Forelimb muscle (tissue), 1 donor: ENCODE results near the gene KANSL3. TPM values are rescaled to one million over a fixed set of nuclear protein-coding genes. Genes with fewer than 3 reads are reported as not detected.

Experiments
- DNase-seq: peaks from one replicate; pipeline ENCODE4 v3.0.0-alpha.2; 2013; ENCODE audit warnings: low read depth
- polyA plus RNA-seq: library from polyadenylated mRNA; unstranded; fragments of 120-200 nt; gene quantifications from one replicate; pipeline ENCODE4 v1.2.1, GENCODE V29; 2013; ENCODE audit not compliant: insufficient read length

KANSL3 gene
- polyA plus RNA-seq, 1 donor, result 32.4 TPM

DNA sequence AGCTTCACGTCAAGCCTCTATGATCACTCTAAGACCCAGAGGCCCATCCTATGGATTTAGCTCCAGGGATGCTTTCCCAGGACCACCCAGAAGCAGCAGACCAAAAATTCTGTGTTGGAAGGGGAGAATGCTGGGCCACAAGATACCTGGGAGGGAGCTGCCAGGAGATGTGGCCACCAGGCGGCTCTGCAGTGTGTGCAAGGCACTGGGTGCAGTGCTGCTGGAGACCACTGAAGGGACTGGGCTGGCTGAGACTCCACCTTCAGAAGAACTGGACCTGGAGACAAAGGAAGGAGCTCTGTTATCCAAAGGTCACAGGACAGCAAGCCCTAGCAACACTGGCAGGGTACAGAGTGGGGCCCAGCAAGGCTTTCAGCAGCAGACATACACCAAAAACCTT, 34.0 kb downstream of the KANSL3 start:
- no peak for DNase-seq

DNA sequence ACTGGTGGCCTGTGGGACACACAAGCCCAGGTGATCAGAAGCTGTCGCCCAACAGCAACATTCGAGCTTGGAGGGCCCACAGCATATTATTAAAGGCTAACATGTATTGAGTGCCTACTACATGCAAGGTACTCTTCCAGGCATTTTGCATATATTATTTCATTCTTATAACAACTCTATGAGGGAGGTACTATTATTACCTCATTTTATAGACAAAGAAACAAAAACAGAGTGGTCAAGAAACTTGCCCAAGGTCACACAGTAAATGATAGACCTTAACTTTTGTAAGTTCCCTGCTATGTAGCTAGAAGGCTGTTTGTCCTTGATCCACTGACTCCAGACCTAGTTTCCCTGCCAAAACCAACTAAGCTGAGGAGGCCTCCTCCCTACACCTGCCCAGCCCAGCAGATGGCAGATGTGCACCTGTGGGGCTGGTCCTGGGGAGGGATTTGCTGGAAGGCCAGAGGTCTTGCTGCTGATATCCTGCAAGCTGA, 35.7 kb downstream of the KANSL3 start:
- no peak for DNase-seq

DNA sequence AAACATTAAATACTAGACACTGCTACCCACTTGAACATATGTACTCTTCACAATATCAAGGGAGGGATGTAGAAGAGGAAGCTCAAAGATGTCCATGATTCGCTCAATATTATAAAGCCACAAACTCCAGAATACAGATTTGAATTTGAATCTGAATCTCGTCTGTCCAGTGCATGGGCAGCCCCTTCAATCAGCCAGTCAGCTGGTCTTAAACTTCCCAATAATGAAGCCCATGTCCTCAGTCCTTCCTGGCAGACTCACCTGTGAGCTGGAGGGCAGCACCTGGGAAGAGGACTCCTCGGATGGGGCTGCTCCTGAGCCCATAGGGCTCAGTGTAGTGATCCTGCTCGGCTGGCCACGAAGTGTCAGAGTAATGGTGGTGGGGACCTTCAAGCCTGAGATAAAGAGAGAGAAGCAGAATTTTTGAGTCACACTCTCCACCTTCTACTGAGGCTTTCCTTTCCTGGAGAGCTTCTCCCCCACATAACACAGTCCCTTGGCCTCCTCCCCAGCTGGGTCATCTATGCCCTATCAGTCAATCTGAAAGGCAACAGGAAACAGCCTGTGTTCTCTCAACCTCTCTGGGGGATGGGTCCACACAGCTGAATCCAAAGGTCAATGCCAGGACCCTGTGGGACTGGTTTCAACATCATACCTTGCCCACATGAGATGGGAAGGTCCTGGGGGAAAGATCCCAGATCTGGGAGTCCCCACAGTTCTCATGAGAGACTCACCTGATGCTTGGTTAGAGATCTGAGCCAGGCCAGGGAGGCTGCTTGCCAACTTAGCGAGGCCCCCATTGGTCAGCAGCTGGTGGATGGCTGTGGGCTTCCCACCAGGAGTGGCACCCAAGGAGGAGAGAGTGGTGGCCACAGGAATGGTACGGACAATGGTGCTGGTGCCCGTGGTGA, 36.5 kb downstream of the KANSL3 start:
- DNase-seq, result no peak

DNA sequence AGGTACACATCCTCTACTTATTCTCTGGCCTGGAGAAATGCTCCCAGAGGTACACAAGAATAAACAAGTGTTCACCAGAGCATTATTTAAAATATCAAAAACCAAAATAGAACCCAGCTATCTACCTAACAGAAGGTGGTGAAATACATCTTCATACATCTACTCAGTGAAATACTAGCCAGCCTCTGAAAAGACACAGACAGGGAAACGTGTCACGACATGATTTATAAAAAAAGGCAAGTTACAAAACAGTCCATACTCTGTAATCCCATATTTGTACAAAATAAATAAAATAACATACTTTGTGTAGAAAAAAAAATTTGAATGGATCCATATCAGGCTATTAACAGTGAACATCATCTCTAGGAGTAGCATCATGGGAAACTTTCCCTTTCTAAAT, 38.2 kb downstream of the KANSL3 start:
- no peak for DNase-seq

DNA sequence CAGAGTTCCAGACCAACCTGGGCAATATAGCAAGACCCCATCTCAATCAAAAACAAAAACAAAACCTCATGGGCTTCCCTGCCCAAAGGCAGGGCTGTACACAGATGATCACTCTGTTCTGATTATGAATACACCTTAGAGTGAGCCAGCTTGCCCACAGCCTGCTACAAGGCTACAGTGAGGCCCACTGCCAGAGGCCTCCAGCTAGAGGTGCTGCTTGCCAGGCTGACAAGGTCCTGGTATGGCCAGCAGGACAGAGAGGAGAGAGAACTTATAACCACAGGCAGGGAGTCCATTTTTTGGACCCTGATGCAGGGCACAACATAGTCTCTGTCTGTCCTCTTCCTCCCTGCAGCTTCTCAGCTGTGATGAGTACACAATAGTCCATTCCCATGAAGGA, 41.5 kb downstream of the KANSL3 start:
- DNase-seq, result no peak

DNA sequence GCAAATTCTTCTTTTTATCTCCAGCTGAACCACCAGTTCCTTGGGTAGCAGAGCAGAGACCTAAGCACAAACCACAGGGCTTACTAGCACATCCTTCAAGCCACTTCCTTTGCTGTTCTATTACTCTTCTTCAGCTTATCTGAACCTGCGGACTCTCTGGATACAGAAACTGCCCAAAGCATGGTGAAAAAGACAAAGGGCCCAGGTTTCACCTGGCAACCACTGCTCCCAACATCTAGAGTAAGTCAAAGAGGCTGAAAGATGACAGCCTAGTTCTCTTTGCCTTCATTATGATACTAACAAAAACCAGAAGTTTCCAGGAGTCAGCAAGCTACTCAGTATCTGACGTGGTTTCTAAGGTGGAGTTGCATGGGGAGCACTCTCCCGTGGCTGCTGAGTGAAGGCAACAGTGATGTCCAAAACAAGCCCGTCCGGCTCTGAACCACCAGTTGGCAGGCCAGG, 43.4 kb downstream of the KANSL3 start:
- no peak for DNase-seq

DNA sequence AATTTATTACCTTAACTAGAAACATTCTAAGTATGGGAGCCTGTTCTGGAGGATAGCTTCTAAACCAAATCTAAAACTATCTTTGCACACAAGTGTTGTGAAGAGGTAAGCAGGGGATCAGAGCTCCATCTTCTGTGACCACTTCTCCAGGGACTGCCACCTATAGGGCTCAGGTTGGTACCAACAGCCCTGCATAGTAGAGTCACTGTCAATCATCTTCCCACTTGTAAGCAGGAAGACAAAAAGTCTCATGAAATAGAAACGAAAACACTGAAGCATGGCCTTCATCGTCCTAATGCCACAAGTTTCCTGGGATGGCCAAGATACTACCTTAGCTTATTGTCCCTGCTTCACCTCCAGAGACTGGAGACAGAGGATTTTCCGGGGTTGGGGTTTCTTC, 43.8 kb downstream of the KANSL3 start:
- no peak for DNase-seq

DNA sequence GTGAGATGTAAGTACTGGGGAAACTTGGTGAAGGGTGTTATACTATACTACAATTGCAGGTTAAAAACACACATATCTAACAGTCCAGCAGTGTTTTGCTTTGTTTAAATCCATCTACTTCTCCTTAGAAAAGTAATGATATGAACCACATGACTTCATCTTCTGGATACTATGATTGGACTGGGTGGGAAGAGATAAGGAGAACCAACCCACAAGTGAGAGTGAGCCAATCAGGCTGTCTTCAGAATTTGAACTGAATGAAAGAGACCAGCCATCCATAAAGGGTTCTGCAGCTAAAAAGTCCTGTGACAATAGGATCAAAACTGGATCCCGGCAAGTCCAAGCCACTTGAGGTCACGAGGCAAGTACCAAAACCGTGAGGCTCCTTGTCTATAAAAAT, 46.6 kb downstream of the KANSL3 start:
- DNase-seq, result no peak

DNA sequence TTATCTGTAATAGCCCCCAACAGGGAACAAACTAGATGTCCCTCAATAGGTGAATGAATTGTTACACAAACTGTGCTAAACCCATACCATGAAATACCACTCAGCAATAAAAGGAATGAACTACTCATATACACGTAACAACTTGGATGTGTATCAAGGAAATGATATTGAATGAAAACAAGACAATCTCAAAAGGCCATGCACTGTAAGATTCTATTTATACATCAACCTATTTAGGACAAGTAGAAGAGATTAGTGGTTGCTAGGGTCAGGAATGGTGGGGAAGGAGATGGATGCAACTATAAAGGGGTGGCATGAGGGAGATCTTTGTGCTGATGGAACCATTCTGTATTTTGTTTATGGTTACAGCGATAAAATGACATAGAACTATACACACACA, 47.1 kb downstream of the KANSL3 start:
- no peak for DNase-seq

DNA sequence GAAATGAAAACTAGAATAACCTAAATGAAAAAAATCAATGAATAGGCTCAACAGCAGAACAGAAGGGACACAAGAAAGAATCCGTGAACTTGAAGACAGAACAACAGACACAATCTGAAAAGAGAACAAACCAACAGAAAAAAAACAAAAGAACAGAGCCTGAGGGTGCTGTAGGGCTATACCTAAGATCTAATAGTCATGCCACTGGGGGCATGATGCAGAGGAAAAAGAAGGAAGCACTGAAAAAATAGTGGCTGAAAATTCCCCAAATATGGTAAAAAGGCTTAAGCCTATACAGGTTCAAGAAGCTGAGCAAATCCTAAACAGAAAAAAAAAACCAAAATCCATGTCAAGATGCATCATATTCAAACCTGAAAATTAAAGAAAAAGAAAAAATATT, 50.3 kb downstream of the KANSL3 start:
- DNase-seq, result no peak

DNA sequence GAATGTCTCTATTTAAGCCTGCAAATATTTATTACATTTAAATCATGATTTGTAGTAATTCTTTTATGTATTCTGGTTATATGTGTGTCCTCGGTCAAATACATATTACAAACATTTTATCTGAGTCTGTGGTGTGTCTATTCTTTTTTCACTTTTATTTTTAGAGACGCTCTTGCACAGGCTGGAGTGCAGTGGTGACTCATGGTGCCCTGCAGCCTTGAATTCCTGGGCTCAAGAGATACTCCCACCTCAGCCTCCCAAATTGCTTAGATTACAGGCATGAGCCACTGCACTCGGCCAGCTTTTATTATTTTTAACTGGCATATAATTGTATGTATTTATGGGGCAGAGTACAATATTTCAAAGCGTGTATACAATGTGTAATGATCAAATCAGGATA, 54.1 kb downstream of the KANSL3 start:
- no peak for DNase-seq

DNA sequence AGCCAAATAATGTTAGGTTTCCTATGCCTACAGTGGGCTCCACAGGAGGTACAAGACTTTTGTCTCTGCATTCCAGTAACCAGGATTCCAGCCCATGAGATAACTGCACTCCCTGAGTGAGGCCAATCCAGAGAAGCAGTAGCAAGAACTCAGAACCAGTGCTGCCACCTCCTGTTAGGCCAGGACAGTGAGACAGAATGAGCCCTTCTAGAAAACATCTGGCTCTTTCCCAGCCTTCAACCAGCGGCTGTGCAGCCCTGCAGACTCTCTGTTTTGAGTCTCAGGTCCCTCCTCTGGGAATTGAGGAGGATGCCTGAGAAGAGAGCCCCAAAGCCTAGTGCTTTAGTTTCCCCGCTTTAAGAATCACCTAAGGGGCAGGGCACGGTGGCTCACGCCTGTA, 57.3 kb downstream of the KANSL3 start:
- DNase-seq, result no peak

DNA sequence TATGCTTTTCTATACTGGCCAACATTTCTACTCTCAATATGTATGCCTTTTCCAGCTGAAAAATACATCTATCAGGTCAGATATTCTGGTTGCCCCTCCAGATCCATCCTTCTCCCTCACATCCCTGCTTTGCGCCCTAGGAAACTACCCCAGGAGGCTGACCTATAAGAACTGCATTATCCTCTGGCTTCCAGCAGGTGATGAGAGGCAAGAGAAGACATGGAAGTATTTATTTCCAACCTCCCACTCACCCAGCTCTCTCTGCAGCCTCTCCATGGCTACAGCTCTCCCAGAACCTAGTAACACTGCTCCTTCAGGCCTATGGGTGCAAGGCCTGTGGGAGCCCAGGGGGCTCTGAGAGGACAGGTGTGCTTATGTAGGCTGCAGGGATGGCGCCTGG, 58.7 kb downstream of the KANSL3 start:
- DNase-seq, result no peak

DNA sequence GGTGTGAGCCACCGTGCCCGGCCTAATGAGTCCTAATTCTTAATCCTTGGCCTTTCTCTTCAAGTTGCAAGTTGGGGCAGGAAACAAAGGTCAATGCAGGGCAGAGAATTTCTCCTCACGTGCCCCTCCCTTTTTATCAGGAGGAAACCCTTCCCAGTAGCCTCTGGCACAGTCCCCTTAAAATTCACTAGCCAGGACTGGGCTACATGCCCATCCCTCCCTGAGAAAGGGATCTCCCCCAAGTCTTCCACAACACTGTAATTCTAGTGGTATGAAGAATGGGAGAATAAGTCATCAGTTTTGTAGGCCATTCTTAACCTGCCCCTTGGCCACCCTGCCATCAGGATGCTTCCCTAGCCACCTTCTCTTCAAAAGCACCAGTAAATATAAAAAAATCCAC, 59.4 kb downstream of the KANSL3 start:
- DNase-seq, result no peak

DNA sequence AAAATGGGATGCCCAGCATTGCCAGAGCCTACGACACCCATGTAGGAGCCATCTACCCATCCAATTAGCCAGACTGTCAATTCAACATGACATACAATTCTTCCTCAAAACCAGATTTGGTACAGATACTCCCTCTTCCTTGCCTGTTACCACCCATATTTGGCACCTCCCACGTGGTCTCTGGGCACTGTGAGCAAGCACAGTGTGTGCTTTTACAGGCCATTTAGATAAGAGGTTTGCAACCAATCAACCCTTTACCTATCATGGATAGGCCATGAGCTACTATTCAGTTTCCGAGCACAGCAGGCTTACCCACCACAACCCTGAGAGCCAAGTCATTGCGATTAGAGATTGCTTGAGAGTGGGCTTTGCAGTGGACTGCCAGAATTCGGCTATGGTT, 60.6 kb downstream of the KANSL3 start:
- no peak for DNase-seq

DNA sequence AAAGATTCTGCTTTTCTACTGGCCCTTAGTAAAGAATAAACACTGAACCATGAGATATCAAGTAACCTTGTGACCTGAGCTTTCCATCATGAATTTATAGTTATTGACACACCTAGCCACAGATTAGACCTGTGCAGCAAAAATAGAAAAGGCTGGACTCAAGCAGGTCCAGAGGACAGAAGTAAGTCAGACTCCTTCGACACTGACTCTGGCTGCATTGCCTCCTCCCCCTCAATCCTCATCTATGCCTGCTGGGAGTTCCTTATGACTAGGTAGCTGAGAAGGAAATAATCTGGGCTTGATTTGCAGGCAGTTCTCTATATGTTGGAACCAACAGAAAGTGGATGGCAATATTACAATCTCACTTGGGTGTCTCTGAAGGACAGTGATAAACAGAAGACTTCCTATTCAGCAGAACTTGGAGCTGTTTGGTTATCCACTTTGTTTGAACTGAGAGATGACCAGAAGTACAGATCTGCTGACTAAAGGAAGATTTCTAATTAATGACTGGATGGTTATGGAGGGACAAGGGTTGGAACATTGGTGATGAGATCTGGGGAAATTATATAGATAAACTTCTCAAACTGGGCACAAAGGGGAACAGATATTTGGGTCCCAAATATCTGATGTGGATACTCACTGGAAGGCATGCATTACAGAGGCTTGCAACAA, 62.2 kb downstream of the KANSL3 start:
- DNase-seq, result no peak

DNA sequence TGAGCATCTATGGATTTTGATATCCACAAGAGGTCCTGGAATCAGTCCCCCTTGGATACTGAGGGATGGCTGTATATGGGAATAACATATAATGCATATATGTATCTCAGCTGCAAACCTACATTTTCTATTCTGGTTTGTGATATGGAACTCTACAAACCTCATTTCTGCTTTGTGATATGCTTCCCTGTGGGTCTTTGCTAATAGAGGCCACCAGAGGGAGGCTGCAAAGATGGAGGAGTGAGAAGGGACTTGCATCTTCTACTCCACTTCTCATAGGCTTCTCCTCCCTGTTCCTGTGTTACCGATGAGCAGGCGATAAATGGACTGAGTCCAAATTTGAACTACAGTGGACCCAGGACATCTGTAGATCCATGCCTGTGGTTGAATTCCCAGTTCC, 63.7 kb downstream of the KANSL3 start:
- DNase-seq, result no peak

DNA sequence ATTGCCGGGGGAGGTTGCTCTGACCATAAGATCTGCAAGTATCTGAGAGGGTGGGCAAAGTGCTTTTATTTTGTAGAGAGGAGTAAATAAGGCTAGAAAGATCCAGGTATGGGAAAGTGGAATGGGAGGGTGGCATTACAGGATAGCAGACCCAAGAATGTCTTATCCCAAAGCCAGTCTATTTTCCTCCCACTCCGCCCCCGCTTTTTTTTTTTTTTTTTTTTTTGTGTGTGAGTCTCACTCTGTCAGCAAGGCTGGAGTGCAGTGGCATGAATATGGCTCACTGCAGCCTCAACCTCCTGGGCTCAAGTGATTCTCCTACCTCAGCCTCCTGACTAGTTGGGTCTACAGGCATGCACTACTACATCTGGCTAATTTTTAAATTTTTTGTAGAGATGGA, 70.0 kb downstream of the KANSL3 start:
- DNase-seq, result no peak

DNA sequence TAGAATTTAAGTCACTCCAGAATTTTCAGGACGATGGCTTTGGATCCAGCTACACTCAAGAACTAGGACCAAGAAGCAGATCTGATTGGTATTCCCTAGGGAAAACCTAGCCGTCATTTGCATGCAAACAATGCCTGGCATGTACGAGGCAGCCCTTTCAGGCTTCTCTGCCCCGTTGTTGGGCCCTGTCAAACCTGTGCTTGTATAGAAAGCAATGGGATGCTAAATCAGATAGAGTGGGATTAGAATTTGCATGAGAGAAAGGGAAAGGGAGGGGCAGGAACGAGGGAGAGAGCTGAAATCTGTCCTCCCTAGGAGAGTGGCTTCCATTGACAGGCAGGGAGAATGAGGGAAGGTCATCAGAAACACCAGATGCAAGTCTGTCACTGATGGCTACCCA, 73.0 kb downstream of the KANSL3 start:
- no peak for DNase-seq

DNA sequence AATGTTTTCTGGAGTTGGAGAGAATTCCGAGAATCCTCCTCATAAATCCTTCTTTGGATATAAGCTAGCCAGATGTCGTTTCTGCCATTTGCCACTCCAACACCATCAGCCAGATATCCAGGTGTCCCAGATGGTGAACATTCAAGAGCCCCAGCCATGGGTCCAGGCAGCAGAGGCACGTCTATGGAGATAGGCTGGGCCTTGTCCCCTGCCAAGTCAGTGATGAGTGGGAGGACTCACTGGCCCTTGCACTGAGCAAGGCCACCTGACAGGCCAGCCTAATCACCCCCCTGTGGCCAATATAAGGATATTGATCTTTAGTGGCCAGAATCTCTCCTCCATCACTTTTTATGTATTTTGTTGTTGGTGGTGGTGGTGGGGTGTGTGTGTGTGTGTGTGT, 73.5 kb downstream of the KANSL3 start:
- no peak for DNase-seq

DNA sequence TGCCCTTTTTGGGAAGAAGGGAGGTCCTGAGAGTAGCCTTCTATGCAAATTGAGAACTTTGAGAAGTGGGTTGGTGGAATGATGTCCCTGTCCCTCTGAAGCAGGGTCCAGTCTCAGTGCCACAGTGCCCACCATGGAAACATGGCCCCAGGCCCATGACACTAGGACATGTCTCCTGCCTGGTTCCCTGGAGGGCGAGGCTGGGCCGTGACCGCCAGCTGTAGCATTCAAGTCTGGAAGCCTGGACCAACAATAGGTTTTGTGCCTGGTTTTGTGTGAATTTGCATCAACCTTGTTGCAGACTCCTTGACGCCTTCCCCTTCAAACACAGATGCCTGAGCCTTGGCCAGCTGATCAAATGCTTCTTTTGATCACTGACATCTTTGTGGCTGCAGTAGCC, 74.1 kb downstream of the KANSL3 start:
- DNase-seq, result no peak

DNA sequence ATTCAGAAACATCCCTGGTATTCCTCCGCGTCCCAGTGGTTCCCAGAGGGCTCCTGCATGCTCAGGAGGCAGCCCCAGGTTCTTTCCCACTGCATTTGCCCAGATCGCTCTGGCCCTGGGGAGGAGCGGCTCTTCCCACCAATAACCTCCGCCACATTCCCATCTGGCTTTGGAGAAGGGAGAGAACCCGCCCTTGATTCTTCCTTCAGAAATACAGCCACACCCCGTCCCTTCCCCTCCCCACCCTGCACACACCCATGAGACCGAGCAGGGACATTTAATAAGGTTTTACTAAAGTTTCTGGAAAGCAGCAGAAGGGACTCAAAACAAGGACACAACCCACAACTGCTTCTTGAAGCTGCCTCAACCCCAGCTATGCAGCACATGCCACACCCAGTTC, 79.6 kb downstream of the KANSL3 start:
- no peak for DNase-seq

DNA sequence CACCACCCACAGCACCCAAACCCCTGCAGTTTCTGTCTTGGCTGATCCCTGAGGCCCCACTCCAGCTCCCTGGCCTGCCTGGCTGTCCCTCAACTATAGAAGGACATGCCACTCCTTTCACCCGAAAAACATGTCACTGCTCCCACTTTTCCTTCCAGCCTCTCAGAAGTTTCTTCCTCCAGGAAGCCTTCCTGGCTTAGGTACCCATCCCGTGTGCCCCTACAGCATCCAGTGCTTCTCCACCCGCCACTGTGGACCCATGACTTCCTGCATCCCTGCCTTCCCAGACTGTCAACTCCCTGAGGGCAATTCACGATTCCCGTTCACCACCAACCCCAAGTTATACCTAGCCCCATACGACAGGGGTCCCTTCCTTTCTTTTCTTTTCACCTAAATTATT, 80.1 kb downstream of the KANSL3 start:
- no peak for DNase-seq
